ENCODE measurements around the gene IAH1.

GRCh38 chr2:9472511-9472910, 1.8 kb upstream of the IAH1 start:
- TF ChIP-seq EZH2 (IDR thresholded peaks at IDR 0.05; ENCODE audit: borderline replicate concordance, low read depth, low read length, severe bottlenecking) = no peak
- no peak for TF ChIP-seq CTCF (IDR thresholded peaks at IDR 0.05; ENCODE audit: extremely low read depth in 1 of 2, insufficient read depth in 1 of 2, low read depth in 1 of 2, low read length in 2 of 2)
- TF ChIP-seq POLR2A (IDR thresholded peaks at IDR 0.05; ENCODE audit: low read depth, low read length) = no peak
- no peak for TF ChIP-seq POLR2AphosphoS5 (IDR thresholded peaks at IDR 0.05; ENCODE audit: insufficient read depth, low read depth, low read length)
- TF ChIP-seq, protein P1, sequence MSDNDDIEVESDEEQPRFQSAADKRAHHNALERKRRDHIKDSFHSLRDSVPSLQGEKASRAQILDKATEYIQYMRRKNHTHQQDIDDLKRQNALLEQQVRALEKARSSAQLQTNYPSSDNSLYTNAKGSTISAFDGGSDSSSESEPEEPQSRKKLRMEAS (IDR thresholded peaks at IDR 0.05; ENCODE audit: insufficient read depth, insufficient read length) = no peak
- no peak for TF ChIP-seq MYC (IDR thresholded peaks at IDR 0.05; ENCODE audit: low read depth, low read length)
- TF ChIP-seq FOS (IDR thresholded peaks at IDR 0.05; ENCODE audit: borderline replicate concordance, insufficient read depth, low read length) = no peak
- no peak for TF ChIP-seq JUN (IDR thresholded peaks at IDR 0.05; ENCODE audit: borderline replicate concordance, insufficient read depth, insufficient read length, low read depth)
- no peak for TF ChIP-seq GATA2 (IDR thresholded peaks at IDR 0.05; ENCODE audit: insufficient read depth, insufficient read length, low read depth, low read length)

Data from endothelial cell of umbilical vein (primary cell).